Kidney tubule cell (primary cell): ENCODE results near the gene PROM1.

ENCODE experiments used
- DNase-seq: peaks from one replicate; pipeline ENCODE4 v3.0.0-alpha.2; 2018; ENCODE audit warnings: low spot score

Gene PROM1, protein sequence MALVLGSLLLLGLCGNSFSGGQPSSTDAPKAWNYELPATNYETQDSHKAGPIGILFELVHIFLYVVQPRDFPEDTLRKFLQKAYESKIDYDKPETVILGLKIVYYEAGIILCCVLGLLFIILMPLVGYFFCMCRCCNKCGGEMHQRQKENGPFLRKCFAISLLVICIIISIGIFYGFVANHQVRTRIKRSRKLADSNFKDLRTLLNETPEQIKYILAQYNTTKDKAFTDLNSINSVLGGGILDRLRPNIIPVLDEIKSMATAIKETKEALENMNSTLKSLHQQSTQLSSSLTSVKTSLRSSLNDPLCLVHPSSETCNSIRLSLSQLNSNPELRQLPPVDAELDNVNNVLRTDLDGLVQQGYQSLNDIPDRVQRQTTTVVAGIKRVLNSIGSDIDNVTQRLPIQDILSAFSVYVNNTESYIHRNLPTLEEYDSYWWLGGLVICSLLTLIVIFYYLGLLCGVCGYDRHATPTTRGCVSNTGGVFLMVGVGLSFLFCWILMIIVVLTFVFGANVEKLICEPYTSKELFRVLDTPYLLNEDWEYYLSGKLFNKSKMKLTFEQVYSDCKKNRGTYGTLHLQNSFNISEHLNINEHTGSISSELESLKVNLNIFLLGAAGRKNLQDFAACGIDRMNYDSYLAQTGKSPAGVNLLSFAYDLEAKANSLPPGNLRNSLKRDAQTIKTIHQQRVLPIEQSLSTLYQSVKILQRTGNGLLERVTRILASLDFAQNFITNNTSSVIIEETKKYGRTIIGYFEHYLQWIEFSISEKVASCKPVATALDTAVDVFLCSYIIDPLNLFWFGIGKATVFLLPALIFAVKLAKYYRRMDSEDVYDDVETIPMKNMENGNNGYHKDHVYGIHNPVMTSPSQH

DNA sequence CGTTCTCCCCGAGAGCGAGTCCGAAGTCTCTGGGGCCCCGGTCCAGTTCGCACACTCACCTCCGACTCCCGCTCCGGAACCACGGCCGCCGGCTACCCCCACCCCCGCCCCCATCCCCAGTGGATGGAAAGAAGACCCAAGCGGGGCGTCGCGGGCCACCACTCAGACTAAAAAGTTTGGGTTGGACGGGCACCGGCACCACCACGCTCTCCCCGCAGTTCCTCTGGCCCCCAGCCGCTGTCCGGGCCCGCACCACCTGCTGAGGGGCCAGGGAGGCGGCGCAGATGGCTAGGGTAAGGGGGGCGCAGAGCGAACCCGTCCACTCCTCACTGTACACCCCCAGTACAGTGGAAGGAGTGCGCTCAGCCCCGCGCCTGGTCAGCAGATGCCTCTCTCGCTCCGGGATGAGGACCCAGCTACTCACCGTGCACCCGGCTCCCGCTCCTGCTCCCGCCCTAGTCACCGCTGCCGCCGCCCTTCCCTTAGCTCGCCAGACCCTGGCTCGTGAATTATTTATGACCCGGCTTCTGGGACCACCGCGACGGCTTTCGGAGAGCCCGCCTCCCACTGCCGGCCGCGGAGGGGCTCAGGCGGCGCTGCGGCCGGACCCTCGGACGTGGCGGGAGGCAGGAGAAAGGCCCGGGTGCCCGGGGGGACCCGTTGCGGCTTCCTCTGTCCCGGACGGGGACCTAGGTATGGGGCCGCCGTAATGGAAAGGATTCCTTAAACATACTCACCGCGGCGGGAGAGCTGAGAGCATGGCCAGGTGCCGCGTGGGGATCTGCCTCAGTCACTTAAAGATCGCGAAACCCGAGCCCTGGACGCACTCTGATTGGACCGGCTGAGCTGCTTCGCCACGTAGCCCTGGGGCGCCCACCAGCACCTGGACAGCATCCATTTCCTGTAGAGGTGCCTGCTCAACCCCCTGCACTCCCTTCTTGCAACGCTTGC lies at the start of gene PROM1:
Gene PROM1 (minus strand): TSS at position 783 of the 951 bp plus-strand sequence. CDS start 8,117 bp downstream, outside the sequence.
- peak; percentile 77 for DNase-seq

GRCh38 chr4:16133406-16133805 lies 49.6 kb upstream of the PROM1 start:
- no peak for DNase-seq

GRCh38 chr4:16131293-16131692 lies 47.5 kb upstream of the PROM1 start:
- DNase-seq: no peak

GRCh38 chr4:16129336-16129735 lies 45.5 kb upstream of the PROM1 start:
- no peak for DNase-seq

- DNase-seq: no peak
Measured at GRCh38 chr4:16126714-16127113, 42.9 kb upstream of the PROM1 start.

- DNase-seq: peak; percentile 81
Measured at GRCh38 chr4:16125571-16126445, 42.0 kb upstream of the PROM1 start.

DNA sequence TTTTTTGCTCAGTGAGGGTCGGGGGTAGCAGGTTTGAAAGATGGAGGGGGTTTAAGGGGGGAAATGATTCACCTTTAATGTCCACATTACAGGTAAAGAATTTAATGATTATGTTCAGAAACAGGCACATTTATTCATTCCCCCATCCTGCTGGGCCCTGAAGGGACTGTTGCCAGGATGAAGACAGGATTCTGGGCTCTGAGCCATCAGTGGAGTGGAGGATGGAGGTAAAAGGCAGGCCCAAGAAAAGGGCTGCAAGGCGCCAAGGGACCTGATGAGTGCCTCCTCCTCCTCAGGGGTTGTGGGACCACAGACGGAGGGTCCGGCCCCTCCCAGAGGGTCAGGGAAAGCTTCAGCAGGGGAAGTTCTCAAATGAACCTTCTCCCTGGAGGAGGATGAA lies 40.4 kb upstream of the PROM1 start:
- no peak for DNase-seq

GRCh38 chr4:16123356-16124084 lies 39.7 kb upstream of the PROM1 start:
- peak; percentile 67 for DNase-seq

DNA sequence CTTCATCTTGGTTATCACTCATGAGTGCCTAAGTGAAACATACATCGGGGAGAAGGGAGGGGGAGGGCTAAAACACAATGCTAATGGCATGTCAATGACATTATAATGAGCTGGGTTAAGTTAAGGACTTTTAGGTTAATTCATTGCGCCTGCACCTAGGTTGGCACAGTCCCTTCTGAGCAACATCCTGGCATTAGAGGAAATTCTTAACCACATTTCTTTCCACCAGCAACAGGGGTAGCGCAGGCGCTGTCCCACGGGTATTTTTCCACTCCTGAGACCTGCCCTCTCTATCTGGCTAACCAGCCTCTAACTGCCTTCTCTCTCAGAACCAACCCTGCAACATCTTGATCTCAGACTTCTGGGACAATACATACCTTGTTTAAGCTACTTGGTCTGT lies 39.0 kb upstream of the PROM1 start:
- peak; percentile 33 for DNase-seq

- peak; percentile 38 for DNase-seq
Measured at GRCh38 chr4:16122308-16122711, 38.5 kb upstream of the PROM1 start.

- DNase-seq: peak; percentile 32
Measured at GRCh38 chr4:16120720-16121119, 36.9 kb upstream of the PROM1 start.

- no peak for DNase-seq
Measured at GRCh38 chr4:16119981-16120380, 36.2 kb upstream of the PROM1 start.

DNA sequence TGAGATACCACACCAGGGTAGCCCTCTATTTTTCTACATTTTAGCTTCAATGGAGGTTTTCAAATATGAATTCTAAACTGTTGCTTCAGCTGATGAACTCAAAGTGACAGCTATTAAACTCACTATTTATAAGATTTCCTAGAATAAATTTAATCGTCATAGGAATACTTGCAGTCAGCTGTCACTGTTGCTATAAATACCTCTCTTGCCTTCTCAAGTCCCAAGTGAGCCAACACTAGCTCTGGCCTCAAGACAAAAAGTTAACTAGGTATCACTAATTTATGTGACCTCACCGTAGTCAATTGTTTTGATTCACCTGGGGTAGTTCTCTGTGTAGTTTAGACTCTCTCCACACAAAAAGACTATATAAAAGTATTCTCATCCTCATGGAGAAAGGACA lies 34.3 kb upstream of the PROM1 start:
- DNase-seq: peak; percentile 49

- peak; percentile 31 for DNase-seq
Measured at GRCh38 chr4:16117164-16117563, 33.3 kb upstream of the PROM1 start.

GRCh38 chr4:16116493-16116990 lies 32.7 kb upstream of the PROM1 start:
- peak; percentile 50 for DNase-seq

GRCh38 chr4:16116019-16116418 lies 32.2 kb upstream of the PROM1 start:
- no peak for DNase-seq

- DNase-seq: no peak
Measured at GRCh38 chr4:16114546-16114945, 30.7 kb upstream of the PROM1 start.

GRCh38 chr4:16113741-16114140 lies 29.9 kb upstream of the PROM1 start:
- DNase-seq: no peak

DNA sequence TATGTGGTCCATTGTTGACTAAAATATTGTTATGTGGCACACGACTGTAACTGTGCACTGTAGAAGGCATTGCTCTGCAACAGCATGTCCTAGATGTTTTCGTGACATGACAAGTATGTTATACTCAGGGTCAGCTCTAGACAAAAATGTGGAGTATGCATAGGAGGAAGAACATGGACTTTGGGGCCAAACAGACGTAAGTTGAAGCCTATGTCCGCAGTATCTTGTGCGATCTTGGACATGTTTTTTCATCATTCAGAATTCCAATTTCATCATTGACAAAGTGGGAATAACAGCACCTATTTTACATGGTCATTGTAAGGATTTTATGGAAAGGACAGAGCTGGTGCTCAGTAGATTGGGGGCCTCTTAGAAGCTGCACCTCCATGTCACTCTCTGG lies 27.7 kb upstream of the PROM1 start:
- no peak for DNase-seq
